Liver (tissue), 9 donors: ENCODE data around the gene CLDN5. TPM values are rescaled to one million over a fixed set of nuclear protein-coding genes. Genes with fewer than 3 reads are reported as not detected.

Source experiments
- DNase-seq: peaks from one replicate; pipeline ENCODE4 v3.0.0-alpha.2; 2017; ENCODE audit warnings: low spot score
- H3K27ac ChIP-seq, 2 donors: one replicate each; pipeline ENCODE4 v1.7.0; 2013; ENCODE audit warnings: inconsistent platforms in 2 of 2, low read length in 2 of 2, control low read depth in 1 of 2, low read depth in 1 of 2, mild to moderate bottlenecking in 1 of 2
- H3K27me3 ChIP-seq, 4 donors: one replicate each; pipeline versions ENCODE4 v1.6.1 to v1.7.0; 2013; ENCODE audit warnings: low read length in 3 of 4, inconsistent platforms in 1 of 4, mild to moderate bottlenecking in 1 of 4, moderate library complexity in 1 of 4; ENCODE audit not compliant: control insufficient read depth in 4 of 4, insufficient read depth in 4 of 4
- H3K36me3 ChIP-seq, 4 donors: one replicate each; pipeline versions ENCODE4 v1.6.1 to v1.7.0; 2013; ENCODE audit warnings: low read length in 3 of 4, mild to moderate bottlenecking in 3 of 4, low read depth in 1 of 4, moderate library complexity in 1 of 4; ENCODE audit not compliant: control insufficient read depth in 4 of 4, insufficient read depth in 3 of 4
- H3K4me1 ChIP-seq, 4 donors: one replicate each; pipeline versions ENCODE4 v1.6.1 to v1.7.0; 2013; ENCODE audit warnings: low read length in 3 of 4, mild to moderate bottlenecking in 3 of 4, moderate library complexity in 1 of 4; ENCODE audit not compliant: control insufficient read depth in 4 of 4, insufficient read depth in 4 of 4
- H3K4me3 ChIP-seq, 3 donors: one replicate each; pipeline versions ENCODE4 v1.6.1 to v1.7.0; 2013; ENCODE audit warnings: low read length in 3 of 3, control low read depth in 1 of 3, low read depth in 1 of 3, mild to moderate bottlenecking in 1 of 3
- H3K9ac ChIP-seq, 2 donors: one replicate each; pipeline ENCODE4 v1.7.0; 2013; ENCODE audit warnings: low read length in 2 of 2, mild to moderate bottlenecking in 2 of 2, moderate library complexity in 2 of 2, control low read depth in 1 of 2, low read depth in 1 of 2
- H3K9me3 ChIP-seq, 4 donors: one replicate each; pipeline versions ENCODE4 v1.6.1 to v1.7.0; 2013; ENCODE audit warnings: low read length in 3 of 4; ENCODE audit not compliant: control insufficient read depth in 4 of 4
- ATF3 ChIP-seq: IDR thresholded peaks from 2 replicates; pipeline ENCODE4 v1.6.1; 2016; ENCODE audit warnings: antibody characterized with exemption
- EGR1 ChIP-seq, 2 donors: IDR thresholded peaks; 2 replicates each; pipeline ENCODE4 v1.6.1; 2016 to 2018; ENCODE audit warnings: antibody characterized with exemption in 2 of 2, low read depth in 2 of 2
- FOXA1 ChIP-seq: IDR thresholded peaks from 2 replicates; pipeline ENCODE4 v1.6.1; 2016; ENCODE audit warnings: antibody characterized with exemption
- FOXA2 ChIP-seq: IDR thresholded peaks from 2 replicates; pipeline ENCODE4 v1.6.1; 2016; ENCODE audit warnings: antibody characterized with exemption
- GABPA ChIP-seq, 2 donors: IDR thresholded peaks in 1 of 2; conservative IDR thresholded peaks in 1 of 2; 2 replicates each; pipeline ENCODE4 v1.6.1; 2016; ENCODE audit warnings: antibody characterized with exemption in 2 of 2, mild to moderate bottlenecking in 1 of 2, moderate library complexity in 1 of 2
- HNF4A ChIP-seq, 2 donors: conservative IDR thresholded peaks; 2 replicates each; pipeline ENCODE4 v1.6.1; 2016; ENCODE audit warnings: antibody characterized with exemption in 2 of 2, mild to moderate bottlenecking in 2 of 2
- HNF4G ChIP-seq: IDR thresholded peaks from 2 replicates; pipeline ENCODE4 v1.6.1; 2016; ENCODE audit warnings: antibody characterized with exemption
- JUND ChIP-seq, 2 donors: IDR thresholded peaks; 2 replicates each; pipeline ENCODE4 v1.6.1; 2016; ENCODE audit warnings: antibody characterized with exemption in 2 of 2
- NR2F2 ChIP-seq: IDR thresholded peaks from 2 replicates; pipeline ENCODE4 v1.6.1; 2016; ENCODE audit warnings: antibody characterized with exemption
- RAD21 ChIP-seq, 2 donors: IDR thresholded peaks; 2 replicates each; pipeline ENCODE4 v1.6.1; 2016; ENCODE audit warnings: antibody characterized with exemption in 2 of 2, mild to moderate bottlenecking in 2 of 2
- REST ChIP-seq: IDR thresholded peaks from 2 replicates; pipeline ENCODE4 v1.6.1; 2016; ENCODE audit warnings: antibody characterized with exemption, mild to moderate bottlenecking
- RXRA ChIP-seq, 2 donors: IDR thresholded peaks; 2 replicates each; pipeline ENCODE4 v1.6.1; 2017 to 2018; ENCODE audit warnings: antibody characterized with exemption in 2 of 2, mild to moderate bottlenecking in 1 of 2
- SP1 ChIP-seq: IDR thresholded peaks from 2 replicates; pipeline ENCODE4 v1.6.1; 2018; ENCODE audit warnings: antibody characterized with exemption, mild to moderate bottlenecking
- TAF1 ChIP-seq: conservative IDR thresholded peaks from 2 replicates; pipeline ENCODE4 v1.6.1; 2016; ENCODE audit warnings: antibody characterized with exemption, mild to moderate bottlenecking
- YY1 ChIP-seq: IDR thresholded peaks from 2 replicates; pipeline ENCODE4 v1.6.1; 2016; ENCODE audit warnings: antibody characterized with exemption, mild to moderate bottlenecking
- WGBS: extraction: QIAGEN DNeasy Blood & Tissue Kit; methylation state at CpG from one replicate; pipeline ENCODE4 v1.1.7; 2013; 5-methylcytosine and 5-hydroxymethylcytosine counted together
- polyA plus RNA-seq, 2 donors: library from polyadenylated mRNA; stranded (reverse) in 1 of 2; unstranded in 1 of 2; fragments of 200-250 nt in 1 of 2; fragments of >200 nt in 1 of 2; fragmentation: Nextera tagmentation in 1 of 2; extraction: Ambion mirVana in 1 of 2; gene quantifications; one replicate each; pipeline versions ENCODE4 v1.2.1 to v1.2.3, GENCODE V29; 2013 to 2015
- total RNA-seq, 2 donors: library from RNA; depleted of rRNA; stranded (reverse); fragments of >200 nt; gene quantifications; one replicate each; pipeline ENCODE4 v1.2.3, GENCODE V29; 2014
- TF ChIP-seq, protein P1 (sequence below): IDR thresholded peaks from 2 replicates; pipeline ENCODE4 v1.6.1; 2016; ENCODE audit warnings: antibody characterized with exemption
- TF ChIP-seq, protein P2 (sequence below): IDR thresholded peaks from 2 replicates; pipeline ENCODE4 v1.6.1; 2016; ENCODE audit warnings: antibody characterized with exemption
- TF ChIP-seq, protein P3 (sequence below): fragments of 150-350 bp; IDR thresholded peaks from 2 replicates; pipeline ENCODE4 v1.5.1; 2017; ENCODE audit warnings: improper control_type of control experiment, low read depth, low read length; ENCODE audit not compliant: missing input control
- donor health status: healthy.
- donor health status: healthy.
- donor health status: healthy.
- donor health status: healthy.
- donor health status: healthy.

The CLDN5 gene
- total and polyA plus RNA-seq, 4 donors: 15.6 to 31.5 (median 22.4) TPM

GRCh38 chr22:19545935-19546207 lies 21.7 kb upstream of the CLDN5 start:
- WGBS: 89% methylated on average over 5 of the region's 5 CpGs
- no peak overlapping the region for H3K9ac ChIP-seq

DNA sequence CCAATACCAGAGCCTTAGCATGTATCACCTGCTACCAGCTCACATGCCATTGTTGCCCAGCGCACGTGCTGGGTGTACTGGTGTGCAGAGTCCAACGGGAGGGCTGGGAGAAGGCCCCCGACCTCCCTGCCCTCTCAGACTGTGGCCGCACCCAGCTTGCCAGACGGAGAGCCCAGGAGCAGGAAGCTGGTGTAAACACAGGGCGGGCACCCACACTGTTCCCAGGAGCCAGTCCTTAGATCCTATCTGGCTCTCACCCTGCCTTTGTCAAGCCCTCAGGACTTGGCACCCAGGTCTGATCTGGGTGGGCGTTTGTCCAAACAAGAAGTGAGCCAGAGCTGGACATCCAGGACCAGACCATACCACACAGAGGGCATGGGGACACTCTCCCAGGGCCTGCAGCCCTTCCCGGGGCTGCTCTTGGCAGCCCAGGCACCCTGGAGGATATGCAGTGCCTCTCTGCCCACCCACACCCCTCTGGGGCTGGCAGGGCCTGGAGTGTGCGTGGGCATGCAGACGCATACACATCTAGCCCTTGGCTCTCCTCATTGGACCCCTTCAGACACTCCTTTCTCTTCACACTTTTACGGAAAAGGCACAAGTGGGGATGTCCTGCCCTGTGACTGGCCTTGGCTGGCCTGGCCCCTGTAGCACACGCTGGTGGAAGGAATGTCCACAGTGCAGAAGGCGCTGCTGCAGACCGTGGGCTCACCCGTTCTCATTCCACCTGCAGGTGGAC lies 19.9 kb upstream of the CLDN5 start:
- no peaks in the 10 kb centered on the region for H3K27me3 ChIP-seq
- H3K9me3 ChIP-seq: no peaks in the 10 kb centered on the region
- no peak overlapping the region for H3K4me3 ChIP-seq
- H3K9ac ChIP-seq: peak overlapping the region in 1 of 2 donors; percentile 69
- no peak for DNase-seq
- H3K4me1 ChIP-seq: peaks cover 7 to 8% (median 8%) of the 10 kb centered on the region in 4 donors
- no peaks in the 10 kb centered on the region for H3K36me3 ChIP-seq
- WGBS: 51% methylated on average over 16 of the region's 16 CpGs
- H3K27ac ChIP-seq: peak overlapping the region; percentile 86 to 87
- TF ChIP-seq RXRA (IDR thresholded peaks at IDR 0.05) (peak; percentile 70 to 89), FOXA1 (peak; percentile 62), HNF4G (peak; percentile 75), ATF3 (no peak), EGR1 (IDR thresholded peaks at IDR 0.05; ENCODE audit: low read depth in 2 of 2) (peak in 1 of 2 donors; percentile 34), RAD21 (IDR thresholded peaks at IDR 0.05) (peak in 1 of 2 donors; percentile 30), NR2F2 (no peak), FOXA2 (peak; percentile 74), JUND (IDR thresholded peaks at IDR 0.05) (peak in 1 of 2 donors; percentile 46)
- TF ChIP-seq, protein P1, sequence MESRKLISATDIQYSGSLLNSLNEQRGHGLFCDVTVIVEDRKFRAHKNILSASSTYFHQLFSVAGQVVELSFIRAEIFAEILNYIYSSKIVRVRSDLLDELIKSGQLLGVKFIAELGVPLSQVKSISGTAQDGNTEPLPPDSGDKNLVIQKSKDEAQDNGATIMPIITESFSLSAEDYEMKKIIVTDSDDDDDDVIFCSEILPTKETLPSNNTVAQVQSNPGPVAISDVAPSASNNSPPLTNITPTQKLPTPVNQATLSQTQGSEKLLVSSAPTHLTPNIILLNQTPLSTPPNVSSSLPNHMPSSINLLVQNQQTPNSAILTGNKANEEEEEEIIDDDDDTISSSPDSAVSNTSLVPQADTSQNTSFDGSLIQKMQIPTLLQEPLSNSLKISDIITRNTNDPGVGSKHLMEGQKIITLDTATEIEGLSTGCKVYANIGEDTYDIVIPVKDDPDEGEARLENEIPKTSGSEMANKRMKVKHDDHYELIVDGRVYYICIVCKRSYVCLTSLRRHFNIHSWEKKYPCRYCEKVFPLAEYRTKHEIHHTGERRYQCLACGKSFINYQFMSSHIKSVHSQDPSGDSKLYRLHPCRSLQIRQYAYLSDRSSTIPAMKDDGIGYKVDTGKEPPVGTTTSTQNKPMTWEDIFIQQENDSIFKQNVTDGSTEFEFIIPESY: peak; percentile 52
- TF ChIP-seq, protein P2, sequence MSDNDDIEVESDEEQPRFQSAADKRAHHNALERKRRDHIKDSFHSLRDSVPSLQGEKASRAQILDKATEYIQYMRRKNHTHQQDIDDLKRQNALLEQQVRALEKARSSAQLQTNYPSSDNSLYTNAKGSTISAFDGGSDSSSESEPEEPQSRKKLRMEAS: peak; percentile 73

More at GRCh38 chr22:19545935-19546207, 21.7 kb upstream of the CLDN5 start:
- H3K4me1 ChIP-seq: peaks cover 7 to 8% (median 8%) of the 10 kb centered on the region in 4 donors
- TF ChIP-seq HNF4G (no peak), TAF1 (no peak), GABPA (IDR thresholded peaks at IDR 0.05 in 1 of 2, conservative IDR thresholded peaks at IDR 0.05 in 1 of 2) (no peak), RAD21 (IDR thresholded peaks at IDR 0.05) (no peak), EGR1 (IDR thresholded peaks at IDR 0.05; ENCODE audit: low read depth in 2 of 2) (no peak), JUND (IDR thresholded peaks at IDR 0.05) (no peak), NR2F2 (no peak), REST (no peak), RXRA (IDR thresholded peaks at IDR 0.05) (no peak), FOXA2 (no peak), HNF4A (conservative IDR thresholded peaks at IDR 0.05) (no peak), ATF3 (no peak), SP1 (no peak), YY1 (no peak)
- TF ChIP-seq, protein P2: no peak
- TF ChIP-seq, protein P3, sequence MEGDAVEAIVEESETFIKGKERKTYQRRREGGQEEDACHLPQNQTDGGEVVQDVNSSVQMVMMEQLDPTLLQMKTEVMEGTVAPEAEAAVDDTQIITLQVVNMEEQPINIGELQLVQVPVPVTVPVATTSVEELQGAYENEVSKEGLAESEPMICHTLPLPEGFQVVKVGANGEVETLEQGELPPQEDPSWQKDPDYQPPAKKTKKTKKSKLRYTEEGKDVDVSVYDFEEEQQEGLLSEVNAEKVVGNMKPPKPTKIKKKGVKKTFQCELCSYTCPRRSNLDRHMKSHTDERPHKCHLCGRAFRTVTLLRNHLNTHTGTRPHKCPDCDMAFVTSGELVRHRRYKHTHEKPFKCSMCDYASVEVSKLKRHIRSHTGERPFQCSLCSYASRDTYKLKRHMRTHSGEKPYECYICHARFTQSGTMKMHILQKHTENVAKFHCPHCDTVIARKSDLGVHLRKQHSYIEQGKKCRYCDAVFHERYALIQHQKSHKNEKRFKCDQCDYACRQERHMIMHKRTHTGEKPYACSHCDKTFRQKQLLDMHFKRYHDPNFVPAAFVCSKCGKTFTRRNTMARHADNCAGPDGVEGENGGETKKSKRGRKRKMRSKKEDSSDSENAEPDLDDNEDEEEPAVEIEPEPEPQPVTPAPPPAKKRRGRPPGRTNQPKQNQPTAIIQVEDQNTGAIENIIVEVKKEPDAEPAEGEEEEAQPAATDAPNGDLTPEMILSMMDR: no peak
- no peaks in the 10 kb centered on the region for H3K27me3 ChIP-seq
- H3K27ac ChIP-seq: no peak overlapping the region
- H3K36me3 ChIP-seq: no peaks in the 10 kb centered on the region
- no peaks in the 10 kb centered on the region for H3K9me3 ChIP-seq
- DNase-seq: no peak
- no peak overlapping the region for H3K4me3 ChIP-seq
